GM18861 (cell line): ENCODE results near the gene DLX2.
"Not testable (repeated sequence)": the region's sequence is repeated elsewhere in the genome, so short reads cannot be mapped to it uniquely, and the experiment has no call there.

Source experiments
- ATAC-seq: cut with Tn5 transposase; IDR thresholded peaks from one replicate; pipeline ENCODE4 v1.9.1; 2021; ENCODE audit not compliant: unreplicated experiment

The DLX2 gene

DNA sequence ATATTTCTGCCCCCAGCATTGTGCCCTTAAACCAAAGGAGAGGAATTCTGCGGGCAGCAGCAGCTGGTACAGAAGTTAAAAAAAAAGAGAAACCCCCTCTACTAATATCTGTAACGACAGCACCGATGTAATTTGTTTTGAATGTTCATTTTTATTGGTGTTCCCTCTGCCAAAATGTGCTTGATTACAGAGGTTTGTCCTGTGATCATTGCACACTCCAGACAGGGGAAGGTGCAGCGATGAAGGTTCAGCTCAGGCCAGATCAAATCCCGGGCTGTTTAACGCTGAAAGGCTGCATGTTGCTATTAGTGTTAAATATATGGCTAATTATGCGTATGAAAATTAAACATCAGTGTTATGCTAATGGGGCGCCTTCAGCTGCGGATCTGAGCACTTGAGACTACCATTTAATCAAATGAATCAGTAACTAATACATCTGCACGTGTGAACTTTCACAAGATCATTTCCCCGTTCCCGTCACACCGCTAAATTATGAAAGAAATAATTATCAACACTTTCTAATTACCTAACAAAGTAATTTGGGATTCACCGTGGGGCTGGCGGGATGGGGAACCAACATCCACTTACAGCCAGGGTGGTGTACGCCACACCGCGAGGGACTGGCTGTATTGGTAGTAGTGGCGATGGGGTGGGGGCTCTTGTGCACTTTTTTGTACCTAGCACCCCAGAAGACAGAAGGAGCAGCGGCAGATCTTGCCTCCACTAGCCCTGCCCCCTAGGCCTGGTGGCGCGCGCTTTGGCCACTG, 18.9 kb downstream of the DLX2 start:
- no peak for ATAC-seq

DNA sequence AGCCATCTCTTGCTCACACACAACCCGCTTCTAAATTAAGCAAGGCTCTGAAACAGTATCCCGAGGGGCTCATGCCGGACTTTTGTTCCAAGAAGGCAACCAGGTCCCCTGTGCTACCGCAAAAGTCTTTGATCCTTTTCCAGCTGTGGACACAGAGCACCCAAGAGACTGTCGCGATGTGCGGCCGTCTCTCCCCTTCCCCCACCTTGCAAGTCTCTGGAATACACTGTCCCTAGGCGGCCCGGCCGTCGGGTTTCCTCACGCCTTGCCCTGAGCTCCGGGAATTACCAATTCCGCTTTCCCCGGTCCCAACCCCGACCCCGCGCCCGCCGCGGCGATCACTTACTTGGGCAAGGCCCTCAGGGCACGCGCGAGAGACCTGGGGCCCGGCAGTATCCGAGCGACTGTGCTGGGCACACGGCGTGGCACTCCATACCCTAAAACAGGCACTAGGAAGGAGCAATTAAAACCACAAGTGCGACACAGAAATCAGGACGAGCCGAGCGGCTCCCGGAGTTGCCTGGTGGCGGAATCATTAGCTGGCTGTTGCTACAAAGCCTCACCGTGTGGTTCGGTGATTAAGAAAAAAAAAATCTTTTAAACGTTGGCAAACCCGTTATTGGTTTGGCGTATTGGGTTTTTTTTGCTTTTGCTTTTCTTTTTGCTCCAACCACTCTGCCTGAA, 19.6 kb downstream of the DLX2 start:
- no peak for ATAC-seq

DNA sequence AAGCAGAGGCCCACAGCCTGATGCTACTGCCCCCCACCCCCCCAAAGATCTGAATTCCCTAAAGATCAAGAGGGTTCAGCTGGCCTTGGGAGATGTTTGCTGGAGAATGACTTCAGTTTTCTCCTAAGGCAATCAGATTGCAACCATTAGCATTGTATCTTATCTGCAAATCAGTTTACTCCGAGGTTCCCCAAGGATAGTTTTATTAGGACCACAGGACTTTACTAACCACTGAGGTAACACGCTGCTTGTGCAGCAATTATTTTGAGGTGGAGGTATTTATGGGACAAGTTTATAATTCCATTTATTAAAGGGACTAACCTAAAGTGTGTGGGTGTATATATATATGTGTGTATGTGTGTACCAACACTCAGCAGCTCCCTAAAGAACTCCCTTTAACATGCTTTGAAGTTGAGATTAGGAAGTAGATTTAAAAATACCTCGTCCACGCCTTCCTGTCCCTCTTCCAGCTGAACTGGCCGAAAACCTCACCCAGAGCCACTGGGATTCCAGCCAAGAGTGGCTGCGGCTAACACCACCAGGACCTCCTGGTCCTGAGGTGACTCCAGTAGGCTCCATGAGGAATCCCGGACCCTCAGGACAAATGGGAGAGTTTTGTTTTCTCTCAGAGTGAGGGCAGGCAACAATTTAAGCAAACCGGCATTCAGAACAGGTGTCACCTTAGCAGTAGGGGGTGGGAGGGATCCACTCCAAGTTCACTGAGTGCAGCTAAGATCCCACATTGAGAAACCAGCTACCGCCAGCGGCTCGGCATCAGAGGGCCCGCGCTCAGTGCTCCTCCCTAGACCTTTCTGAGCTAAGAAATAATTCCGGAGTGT, 20.4 kb downstream of the DLX2 start:
- no peak for ATAC-seq

DNA sequence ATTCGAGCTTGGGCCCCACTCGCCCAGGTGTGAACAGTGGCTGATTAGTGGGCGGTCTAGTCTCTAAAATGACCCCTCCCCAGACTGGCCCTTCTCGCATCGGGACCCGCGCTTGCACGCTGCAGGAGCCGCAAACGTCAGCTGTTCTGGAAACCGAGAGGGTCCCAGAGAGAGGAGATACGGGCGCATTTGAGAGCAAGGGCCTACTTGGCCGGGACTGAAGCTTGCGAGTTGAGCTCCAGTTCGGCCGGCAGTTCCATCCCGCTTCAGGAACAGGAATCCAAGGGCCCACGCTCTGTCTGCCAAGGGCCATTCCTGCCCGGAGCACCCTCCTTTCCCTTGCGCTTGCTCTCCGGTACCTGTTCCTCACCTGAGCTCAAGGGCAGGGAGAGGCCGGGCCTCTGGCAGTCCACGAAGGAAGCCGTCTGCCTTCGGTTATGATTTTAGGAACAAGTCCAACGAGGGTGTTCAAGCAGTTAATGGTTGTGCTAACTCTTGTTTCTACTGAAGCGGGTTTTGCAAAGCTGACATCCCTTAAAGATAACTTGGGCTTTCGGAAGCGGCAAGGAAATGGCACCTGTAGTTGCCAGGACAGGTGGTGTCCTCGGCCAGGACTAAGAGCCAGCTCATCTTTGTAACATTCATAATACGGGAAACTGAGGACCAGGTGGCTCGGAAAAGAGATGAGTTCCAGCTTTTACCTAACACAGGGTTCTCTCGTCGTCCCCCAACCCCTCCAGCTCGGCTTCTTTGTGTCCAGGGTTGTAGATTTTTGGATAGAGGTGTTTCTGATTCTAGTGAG, 21.3 kb downstream of the DLX2 start:
- ATAC-seq: no peak

DNA sequence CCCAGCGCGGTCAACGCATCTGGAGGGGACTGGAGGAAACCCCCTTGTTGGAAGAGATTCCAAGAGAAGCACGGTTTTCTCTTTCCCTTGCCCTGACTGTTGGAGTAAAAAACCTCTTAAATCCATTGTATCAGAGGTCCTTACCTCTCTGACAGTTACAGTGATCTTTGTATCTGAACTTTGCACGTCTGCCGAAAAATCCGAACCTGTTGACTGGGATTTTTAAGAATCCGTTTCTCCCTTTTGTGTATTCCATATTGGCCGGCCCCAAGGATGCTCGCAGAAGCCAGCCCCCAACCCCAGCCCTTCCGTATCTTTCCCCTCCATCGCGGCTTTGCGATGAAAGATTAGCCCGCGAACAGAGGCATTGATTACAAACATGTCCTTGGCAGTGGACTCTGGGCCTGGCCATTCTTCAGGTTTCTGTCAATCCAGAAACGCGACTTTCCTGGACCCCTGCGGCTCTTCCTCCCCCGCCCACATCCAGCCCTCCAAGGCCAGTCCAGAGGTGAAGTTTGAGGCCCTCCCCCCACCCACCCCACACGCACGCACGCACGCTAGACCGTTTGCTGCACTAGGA, 22.0 kb downstream of the DLX2 start:
- ATAC-seq: no peak

DNA sequence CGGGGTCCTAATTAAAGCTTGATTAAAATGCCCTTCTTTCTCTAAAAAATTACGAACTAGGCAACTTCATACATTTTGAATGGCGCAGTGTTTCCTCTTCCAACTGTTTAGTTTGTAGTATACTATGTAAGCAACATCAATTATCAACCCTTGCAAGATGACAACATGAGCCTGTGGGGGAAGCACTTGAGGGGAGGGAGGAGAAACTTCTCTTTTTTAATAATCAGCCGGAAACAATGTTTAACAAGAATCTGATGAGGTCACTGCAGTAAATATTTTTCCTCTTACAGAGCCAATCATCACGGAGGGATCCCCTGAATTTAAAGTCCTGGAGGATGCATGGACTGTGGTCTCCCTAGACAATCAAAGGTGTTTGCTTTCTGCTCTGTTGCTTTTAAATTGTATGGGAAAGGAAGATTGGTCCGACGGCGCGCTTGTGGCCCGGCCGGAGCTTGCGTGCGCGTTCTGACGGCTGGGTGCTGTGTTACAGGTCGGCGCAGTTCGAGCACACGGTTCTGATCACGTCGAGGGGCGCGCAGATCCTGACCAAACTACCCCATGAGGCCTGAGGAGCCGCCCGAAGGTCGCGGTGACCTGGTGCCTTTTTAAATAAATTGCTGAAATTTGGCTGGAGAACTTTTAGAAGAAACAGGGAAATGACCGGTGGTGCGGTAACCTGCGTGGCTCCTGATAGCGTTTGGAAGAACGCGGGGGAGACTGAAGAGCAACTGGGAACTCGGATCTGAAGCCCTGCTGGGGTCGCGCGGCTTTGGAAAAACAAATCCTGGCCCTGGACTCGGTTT, 22.7 kb downstream of the DLX2 start:
- no peak for ATAC-seq

DNA sequence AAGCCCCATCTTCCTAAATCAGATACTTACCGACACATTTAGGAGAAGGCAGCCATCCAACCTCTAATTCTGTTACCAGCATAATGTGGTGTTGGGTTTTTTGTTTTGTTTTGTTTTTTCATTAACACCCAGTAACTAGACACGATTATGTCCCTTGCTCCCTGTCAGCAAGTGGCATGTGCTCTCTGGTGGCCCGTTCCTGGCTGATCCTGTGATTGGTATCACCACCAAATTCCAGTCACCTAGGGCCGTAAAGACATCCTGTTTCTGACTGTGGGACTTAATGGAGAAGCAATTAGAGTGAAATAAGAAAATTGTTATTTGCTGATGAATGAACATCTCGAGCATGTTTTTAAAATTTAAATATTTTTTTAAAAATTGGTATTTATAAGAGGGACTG, 23.3 kb downstream of the DLX2 start:
- no peak for ATAC-seq

DNA sequence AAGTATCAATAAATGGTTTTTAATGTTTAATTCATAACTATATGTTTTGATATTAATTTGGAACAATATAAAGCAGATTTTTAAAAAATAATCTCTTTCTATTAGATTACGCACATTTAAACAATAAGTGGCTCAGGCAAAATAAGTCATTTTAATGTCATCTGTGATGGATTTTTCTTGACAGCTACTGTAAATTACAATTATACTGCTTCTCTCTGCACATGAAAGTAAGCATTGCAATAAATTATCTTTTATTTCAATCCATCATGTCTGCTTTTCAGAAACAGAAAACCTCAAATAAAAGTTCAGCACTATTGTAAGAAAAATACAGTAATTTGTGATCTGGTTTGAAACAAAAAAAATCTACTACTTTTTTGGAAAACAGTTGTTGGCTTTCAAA, 28.4 kb downstream of the DLX2 start:
- no peak for ATAC-seq

DNA sequence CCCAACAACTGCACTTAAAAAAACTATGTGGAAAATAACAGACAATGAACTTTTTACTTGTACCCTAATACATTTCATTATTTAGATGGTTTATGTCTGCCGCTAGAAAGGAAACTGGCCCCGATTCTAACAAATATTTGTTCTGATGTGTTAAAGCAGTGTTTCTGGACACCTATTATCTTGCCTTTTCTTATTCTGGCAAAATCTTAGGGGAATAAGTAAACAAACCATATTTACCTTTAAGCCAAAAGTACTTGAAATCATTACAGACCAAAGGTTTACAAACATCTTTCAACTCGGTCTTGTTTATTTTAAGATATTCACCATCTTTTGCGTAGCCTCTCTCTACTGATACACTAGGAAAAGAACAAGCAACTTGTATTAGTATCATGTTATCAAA, 29.2 kb downstream of the DLX2 start:
- no peak for ATAC-seq

DNA sequence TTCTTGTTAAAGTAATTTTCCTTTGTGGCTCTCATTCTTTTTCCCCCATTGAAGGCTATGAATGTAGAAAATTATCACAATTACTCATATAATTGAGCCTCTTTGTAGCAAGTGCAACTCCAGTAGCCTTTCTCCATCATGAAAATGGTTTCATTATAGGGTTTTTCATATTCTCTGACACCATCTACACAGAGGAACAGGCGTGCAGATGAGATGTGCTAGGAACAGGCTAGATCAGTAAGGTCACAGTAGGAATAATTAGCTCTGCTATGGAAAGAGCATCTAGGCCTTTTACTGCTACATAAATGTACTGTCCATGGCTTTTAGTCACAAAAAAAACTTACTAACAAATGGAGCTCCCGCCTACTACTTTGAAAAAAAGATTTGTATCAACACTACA, 30.0 kb downstream of the DLX2 start:
- ATAC-seq: no peak

DNA sequence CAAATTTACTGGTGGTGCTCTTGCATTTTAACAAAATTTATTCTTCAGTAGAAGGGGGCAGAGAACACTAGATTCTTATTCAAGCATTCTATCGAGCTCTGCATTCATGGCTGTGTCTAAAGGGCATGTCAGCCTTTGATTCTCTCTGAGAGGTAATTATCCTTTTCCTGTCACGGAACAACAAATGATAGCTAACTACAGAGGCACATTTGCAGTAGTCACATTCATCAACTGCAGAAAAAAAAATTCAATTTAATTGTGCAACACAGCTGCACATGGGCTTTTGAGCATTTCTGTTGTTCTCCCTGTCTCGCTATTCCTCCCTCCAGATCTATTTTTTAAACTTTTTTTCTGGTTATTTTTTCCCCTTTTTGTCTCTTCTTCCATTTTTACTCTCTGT, 30.4 kb downstream of the DLX2 start:
- ATAC-seq: no peak

DNA sequence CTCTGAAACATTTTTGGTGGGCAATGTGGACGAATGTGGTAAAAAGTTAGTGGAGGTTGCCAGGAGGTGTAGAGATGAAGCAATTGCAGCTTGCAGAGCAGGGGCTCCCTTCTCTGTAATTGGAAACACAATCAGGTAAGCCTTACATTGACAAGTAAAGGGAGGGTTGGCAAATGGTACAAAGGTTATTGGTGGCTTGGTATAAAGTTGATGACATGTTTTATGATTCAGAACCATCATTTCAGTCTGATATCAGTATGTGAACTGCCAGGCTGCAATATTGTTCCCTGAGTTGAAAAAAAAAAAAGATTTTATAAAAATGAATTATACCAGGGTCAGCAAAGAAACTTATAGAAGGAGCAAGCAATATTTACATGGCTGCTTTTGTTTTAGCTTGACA, 31.8 kb downstream of the DLX2 start:
- ATAC-seq: no peak

DNA sequence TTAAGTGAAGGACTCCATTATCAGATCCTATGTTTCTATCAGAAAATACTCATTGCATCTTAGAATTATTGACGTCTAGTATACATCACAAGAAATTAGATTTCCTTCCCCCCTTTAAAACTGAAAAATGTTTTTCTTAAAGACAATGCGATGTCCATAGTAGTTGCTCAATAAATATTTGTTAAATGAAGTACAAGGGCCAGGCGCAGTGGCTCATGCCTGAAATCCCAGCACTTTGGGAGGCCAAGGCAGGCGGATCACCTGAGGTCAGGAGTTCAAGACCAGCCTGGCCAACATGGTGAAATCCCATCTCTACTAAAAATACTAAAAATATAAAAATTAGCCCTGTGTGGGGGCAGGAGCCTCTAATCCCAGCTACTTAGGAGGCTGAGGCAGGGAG, 34.8 kb downstream of the DLX2 start:
- ATAC-seq: not testable (repeated sequence)

DNA sequence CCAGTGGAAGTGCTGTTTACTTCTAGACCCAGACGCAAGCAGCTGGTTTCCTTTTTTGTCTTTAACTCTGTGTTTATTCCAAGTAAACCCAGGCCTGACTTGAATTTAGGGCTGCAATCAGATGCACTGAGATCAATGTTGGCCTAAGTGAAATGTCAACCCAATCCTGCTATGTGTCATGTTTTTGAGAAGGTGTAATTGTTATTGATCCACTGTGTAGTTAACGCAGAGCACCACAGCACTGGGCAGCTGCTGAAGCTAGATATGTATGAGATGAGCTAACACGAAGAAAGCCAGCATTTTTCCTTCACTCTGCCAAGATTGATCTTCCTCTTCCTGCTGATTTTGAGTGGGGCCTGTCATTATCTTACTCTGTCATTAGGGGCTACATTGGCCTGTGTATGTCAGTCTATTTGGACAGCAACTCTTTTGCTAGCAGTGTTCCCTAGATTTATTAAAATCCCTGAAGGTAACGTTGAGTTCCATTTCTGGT, 36.3 kb downstream of the DLX2 start:
- no peak for ATAC-seq

DNA sequence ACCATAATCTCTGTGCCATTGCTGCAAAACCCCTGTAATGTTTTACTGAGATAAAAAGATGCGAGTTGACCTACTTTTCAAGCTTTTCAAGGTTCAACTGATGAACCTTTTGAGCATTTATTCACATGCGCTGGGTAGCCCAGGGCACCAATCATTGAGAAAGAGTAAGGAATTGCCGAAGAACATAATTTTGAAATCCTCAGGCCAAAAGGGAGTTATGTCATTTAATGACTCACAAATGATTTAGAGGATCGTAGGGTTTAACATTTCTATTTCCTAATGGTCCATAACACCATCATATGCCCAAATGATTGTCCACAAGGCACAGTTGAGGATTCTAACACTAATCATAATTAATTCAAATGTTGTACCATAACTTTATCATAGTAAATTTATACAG, 37.6 kb downstream of the DLX2 start:
- ATAC-seq: no peak

DNA sequence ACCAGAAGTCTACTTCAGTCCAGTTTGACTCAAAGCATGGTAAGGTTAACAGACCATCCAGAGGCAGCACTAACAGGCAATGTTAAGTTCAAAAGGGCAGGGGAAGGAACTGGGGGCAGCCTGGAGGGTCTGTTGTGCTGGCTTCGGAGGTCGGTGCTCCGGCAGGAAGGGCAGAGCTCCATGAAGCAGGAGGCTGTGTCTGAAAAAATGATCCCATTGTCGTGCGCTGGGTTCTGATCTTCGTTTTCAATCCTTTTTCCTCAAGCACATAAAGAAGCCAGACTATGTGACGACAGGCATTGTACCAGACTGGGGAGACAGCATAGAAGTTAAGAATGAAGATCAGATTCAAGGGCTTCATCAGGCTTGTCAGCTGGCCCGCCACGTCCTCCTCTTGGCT, 39.3 kb downstream of the DLX2 start:
- no peak for ATAC-seq

DNA sequence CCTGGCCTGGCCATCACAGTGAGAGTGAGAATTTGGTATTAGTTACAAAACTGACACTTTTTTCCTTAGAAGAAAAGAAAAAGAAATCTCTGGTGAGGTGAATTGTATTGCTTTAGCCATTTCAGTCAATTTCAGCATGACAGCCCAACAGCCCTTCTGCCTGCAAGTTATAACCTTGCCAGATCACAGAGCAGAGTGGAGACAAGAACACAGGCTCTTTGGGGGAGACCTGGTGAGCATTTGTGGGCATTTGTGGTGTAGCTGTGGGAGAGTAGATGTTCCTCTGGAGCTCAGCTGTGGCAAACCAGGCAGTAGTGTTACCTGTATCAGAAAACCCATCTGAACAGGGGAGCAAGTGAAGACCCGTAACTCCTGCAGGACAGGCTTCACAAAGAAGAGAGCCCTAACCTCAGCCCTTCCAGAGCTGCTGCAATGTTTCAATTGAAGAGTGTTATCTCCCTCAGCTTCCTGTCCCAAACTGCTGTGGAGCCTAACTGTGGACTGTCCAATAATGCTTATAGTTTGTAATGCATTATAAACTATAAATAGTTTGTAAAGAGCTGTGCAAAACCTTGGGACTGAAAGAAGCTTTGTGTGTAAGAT, 40.2 kb downstream of the DLX2 start:
- no peak for ATAC-seq

DNA sequence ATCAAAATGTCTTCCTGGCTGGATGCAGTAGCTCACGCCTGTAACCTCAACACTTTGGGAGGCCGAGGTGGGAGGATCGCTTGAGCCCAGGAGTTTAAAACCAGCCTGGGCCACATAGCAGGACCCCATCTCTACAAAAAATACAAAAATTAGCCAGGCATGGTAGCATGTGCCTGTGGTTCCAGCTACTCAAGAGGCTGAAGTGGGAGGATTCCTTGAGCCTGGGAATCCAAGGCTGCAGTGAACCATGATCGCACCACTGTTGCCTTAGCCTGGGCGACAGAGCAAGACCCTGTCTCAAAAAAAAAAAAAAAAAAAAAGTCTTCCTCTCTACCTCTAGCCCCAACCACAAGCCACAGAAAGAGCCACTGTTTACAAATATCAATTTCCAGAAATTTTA, 42.6 kb downstream of the DLX2 start:
- not testable (repeated sequence) for ATAC-seq

DNA sequence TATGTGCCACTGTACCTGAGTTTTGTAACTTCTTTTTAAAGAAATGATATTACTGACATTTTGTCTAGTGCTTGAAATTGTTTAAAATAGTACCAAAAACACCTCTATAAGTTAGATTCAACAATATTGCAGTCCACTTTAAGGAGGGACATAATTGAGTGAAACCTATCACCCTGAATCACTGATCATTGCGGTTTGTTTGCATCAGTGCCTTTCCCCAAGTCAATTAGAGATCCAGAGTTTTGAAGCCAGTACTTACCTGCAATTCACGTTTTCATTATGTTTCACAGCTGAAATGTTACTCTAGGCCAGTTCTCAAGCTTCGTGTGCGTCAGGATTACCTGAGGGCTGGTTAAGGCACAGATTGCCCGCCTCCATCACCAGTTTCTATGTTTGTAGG, 44.0 kb downstream of the DLX2 start:
- ATAC-seq: no peak
